GM19395 (cell line): ENCODE measurements around the gene MACROH2A2.
"Not testable (repeated sequence)": the region's sequence is repeated elsewhere in the genome, so short reads cannot be mapped to it uniquely, and the experiment has no call there.

Experiments used
- ATAC-seq: cut with Tn5 transposase; IDR thresholded peaks from one replicate; pipeline ENCODE4 v1.9.1; 2021; ENCODE audit warnings: mild to moderate bottlenecking, moderate library complexity; ENCODE audit not compliant: unreplicated experiment

The MACROH2A2 gene

GRCh38 chr10:70066190-70066589 lies 13.5 kb downstream of the MACROH2A2 start:
- no peak for ATAC-seq

DNA sequence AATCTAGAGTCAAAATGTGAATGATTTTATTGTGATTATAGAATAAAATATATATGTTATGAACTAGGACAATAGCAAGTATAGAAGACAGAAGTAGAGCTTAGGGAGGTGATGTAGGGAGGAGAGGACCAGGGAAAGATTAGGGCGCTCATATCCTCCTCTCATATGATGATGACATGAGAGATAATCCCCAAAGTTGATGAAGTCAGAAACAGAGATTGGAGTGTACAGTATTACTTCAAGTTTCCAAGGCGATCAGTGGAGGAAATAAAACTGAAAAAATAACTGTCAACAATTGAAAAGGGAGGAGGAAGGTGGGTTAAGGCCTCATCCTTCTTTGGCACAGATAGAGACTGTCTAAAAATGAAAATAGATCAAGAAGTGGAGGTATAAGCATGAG lies 14.9 kb downstream of the MACROH2A2 start:
- ATAC-seq = no peak

GRCh38 chr10:70068925-70069324 lies 16.3 kb downstream of the MACROH2A2 start:
- no peak for ATAC-seq

DNA sequence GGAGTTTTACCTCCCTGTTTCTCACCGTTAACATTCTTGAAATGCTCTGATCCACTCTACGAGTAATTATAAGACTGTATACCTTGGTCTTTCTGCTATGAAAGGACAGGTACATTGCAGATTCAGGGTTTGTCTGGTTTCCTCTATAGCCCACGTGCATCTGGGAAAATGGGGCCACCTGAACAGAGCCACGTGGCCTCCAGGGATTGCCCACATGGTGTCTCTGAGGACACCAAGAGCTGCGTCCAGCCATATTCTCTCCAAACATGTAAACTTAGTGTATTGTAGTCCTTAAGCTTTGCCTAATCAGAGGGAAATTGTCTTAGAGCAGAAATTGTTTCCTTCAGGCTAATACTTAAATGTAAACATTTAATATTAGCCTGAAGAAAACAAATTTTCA lies 16.7 kb downstream of the MACROH2A2 start:
- ATAC-seq = no peak

DNA sequence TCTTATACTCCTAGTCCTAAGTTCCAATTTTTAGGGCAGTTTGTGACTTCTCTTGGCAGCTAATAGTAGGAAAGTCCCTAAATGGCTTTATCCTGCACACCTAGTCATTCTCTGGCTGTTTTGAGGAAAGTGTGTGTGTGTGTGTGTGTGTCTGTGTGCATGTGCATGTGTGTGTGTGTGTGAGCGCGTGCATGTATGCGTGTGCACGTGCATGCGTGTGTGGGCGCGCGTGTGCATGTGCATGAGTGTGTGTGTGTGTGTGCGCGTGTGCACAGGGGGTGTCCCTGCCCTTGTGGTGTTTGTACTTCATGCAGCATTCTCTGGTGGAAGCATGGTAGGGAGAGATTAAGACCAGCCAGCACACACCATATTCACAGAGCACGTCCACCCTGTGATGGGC lies 18.2 kb downstream of the MACROH2A2 start:
- no peak for ATAC-seq

DNA sequence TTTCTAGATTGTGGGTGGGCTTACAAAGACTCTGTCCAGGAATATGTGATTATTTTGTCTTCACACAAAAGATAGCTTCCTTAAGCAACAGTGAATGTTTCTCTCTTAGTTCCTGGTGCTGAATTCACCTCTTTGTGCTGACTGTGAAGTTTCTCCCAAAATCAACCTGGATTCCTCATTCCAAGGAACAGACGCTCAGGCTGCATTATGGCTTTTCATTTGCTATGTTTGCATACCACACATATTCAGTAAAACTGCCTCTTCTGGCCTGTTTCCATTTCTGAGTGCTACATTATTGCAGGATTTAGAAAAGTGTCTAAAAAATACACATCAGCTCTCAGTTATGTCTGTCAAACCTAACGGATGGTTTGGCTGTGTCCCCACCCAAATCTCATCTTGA lies 21.5 kb downstream of the MACROH2A2 start:
- no peak for ATAC-seq

DNA sequence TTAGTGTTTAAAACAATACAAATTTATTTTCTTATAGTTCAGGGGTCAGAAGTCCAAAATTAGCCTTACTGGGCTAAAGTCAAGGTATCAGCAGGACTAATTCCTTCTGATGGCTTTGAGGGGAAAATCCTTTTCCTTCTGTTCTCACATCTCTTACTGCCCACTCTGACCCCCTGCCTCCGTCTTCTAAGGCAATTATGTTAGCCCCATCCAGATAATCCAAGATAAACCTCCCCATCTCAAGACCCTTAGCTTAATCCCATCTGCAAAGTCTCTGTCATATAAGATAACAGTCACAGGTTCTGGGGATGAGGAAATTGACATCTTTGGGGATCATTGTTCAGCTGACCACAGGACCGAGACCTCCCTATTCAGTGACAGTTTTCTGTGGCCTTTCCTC lies 22.3 kb downstream of the MACROH2A2 start:
- no peak for ATAC-seq

GRCh38 chr10:70078329-70078728 lies 25.7 kb downstream of the MACROH2A2 start:
- ATAC-seq = no peak

- no peak for ATAC-seq
Observed at GRCh38 chr10:70078937-70079336, 26.3 kb downstream of the MACROH2A2 start.

GRCh38 chr10:70080789-70081188 lies 28.1 kb downstream of the MACROH2A2 start:
- not testable (repeated sequence) for ATAC-seq

DNA sequence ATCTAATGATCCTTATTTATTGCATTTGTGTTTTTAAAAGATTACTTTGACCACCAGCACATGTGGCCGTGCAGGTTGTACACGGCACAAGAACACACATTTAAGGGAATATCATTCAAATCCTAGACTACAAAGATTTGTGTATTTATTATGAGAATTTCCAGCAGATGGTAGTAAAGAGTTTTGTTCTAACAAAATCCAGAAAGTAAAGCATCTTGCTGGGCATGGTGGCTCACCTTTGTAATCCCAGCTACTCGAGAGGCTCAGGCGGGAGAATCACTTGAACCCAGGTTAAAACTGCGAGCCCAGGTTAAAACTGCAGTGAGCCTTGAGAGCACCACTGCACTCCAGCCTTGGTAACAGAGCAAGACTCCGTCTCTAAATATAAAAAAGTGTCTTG lies 31.5 kb downstream of the MACROH2A2 start:
- no peak for ATAC-seq

DNA sequence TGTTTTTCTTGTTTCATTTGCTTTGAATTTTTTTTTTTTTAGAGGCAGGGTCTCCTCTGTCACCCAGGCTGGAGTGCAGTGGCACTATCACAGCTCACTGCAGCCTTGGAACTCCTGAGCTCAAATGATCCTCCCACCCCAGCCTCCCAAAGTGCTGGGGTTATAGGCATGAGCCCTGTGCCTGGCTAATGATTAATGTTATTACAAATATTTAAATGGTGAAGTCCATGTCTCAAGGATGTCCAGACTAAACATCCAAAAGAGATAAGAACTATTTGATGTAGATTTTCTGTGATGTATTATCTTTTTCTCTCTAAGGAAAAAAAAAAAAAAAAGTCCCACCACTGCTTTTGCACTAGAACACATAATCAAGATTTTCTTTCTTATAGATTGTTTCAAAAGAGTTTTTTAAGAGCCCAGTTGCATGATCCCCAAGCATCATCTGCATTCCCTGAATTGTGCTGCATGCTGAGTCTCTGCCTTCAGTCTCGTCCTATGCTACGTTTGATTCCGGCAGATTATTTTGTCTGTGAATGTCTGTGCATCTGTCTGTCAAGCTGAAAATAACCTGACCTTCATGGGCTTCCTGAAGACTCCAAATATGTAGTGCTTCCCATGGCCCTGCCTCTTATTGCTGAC lies 33.4 kb downstream of the MACROH2A2 start:
- no peak for ATAC-seq

DNA sequence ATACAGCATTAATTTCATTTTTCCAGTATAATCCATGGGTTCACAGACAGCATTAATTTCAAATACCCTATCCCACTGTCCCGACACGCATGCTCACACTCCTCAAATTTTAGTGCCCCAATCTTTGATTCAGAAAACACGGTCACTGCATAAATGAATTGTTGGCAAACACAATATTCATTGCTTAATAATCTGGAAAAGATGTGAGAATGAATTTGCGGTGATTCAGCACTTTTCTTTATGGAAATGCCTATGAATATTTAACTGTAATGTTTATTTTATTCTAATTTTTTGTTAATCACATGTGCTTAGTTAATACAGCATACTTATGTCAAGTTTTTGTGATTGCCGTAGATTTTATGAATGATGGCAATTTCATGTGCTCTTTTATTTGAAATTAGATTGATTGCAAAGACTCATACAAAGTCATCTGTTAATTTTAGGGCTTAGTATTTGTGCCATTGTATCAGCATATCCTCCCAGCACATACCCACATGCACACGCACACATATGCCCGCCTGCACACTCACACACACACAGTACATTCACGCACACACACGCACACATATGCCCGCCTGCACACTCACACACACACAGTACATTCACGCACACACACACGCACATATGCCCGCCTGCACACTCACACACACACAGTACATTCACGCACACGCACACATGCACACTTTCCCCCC lies 35.1 kb downstream of the MACROH2A2 start:
- no peak for ATAC-seq

DNA sequence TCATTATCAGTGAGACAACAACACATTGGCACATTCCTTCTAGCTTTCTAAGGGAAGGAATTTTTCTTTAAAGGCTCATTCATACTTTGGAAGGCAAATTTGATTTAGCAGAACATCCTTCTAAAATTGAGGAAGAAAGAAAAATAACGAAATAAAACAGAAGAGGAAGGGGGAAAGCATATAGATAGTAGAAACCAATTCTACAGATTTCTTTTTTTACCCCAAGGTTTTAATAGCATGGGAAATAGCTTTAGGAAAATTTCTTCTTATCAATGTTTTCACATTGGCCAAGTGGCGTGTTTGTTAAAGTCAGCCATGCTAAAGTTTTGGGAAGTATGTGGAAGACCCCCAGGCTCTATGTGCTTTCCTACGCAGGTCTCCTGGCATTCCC lies 35.7 kb downstream of the MACROH2A2 start:
- no peak for ATAC-seq

- no peak for ATAC-seq
Observed at GRCh38 chr10:70090013-70090412, 37.4 kb downstream of the MACROH2A2 start.

- no peak for ATAC-seq
Observed at GRCh38 chr10:70090951-70091350, 38.3 kb downstream of the MACROH2A2 start.

- no peak for ATAC-seq
Observed at GRCh38 chr10:70092389-70092718, 39.7 kb downstream of the MACROH2A2 start.

- no peak for ATAC-seq
Observed at GRCh38 chr10:70093335-70093944, 40.8 kb downstream of the MACROH2A2 start.

GRCh38 chr10:70094250-70094649 lies 41.6 kb downstream of the MACROH2A2 start:
- ATAC-seq = no peak

- ATAC-seq = no peak
Observed at GRCh38 chr10:70096016-70096704, 43.5 kb downstream of the MACROH2A2 start.

GRCh38 chr10:70096705-70097420 lies 44.2 kb downstream of the MACROH2A2 start:
- no peak for ATAC-seq
